Spleen (tissue), 11 donors: ENCODE measurements around the gene FAM228B. TPM values are rescaled to one million over a fixed set of nuclear protein-coding genes. Genes with fewer than 3 reads are reported as not detected.

ENCODE experiments used
- DNase-seq: peaks from one replicate; pipeline ENCODE4 v3.0.0-alpha.2; 2020
- H3K27ac ChIP-seq, 8 donors: fragments of 200-600 bp; sonication (generic) in 7 of 8; 1 replicate in 4 of 8; 2 replicates in 4 of 8; pipeline versions ENCODE4 v1.5.0 to v1.8.0; 2016 to 2021; ENCODE audit warnings: inconsistent platforms in 4 of 8, mild to moderate bottlenecking in 4 of 8, moderate library complexity in 1 of 8
- H3K27me3 ChIP-seq, 7 donors: fragments of 200-600 bp; sonication (generic) in 6 of 7; replicated peaks in 1 of 7; 1 replicate in 4 of 7; 2 replicates in 3 of 7; pipeline versions ENCODE4 v1.5.0 to v1.8.0; 2016 to 2021; ENCODE audit warnings: inconsistent platforms in 3 of 7, mild to moderate bottlenecking in 1 of 7
- H3K36me3 ChIP-seq, 6 donors: fragments of 200-600 bp; sonication (generic) in 5 of 6; 1 replicate in 4 of 6; 2 replicates in 2 of 6; pipeline versions ENCODE4 v1.5.0 to v1.8.0; 2016 to 2021; ENCODE audit warnings: inconsistent platforms in 2 of 6
- H3K4me1 ChIP-seq, 6 donors: fragments of 200-600 bp; sonication (generic) in 5 of 6; 1 replicate in 3 of 6; 2 replicates in 3 of 6; pipeline versions ENCODE4 v1.5.0 to v1.8.0; 2016 to 2021; ENCODE audit warnings: inconsistent platforms in 3 of 6
- H3K4me3 ChIP-seq, 8 donors: fragments of 200-600 bp; sonication (generic) in 7 of 8; 1 replicate in 4 of 8; 2 replicates in 4 of 8; pipeline versions ENCODE4 v1.5.0 to v1.8.0; 2016 to 2021; ENCODE audit warnings: inconsistent platforms in 4 of 8, mild to moderate bottlenecking in 4 of 8, moderate library complexity in 2 of 8
- H3K9me3 ChIP-seq, 8 donors: fragments of 200-600 bp; sonication (generic) in 7 of 8; 1 replicate in 4 of 8; 2 replicates in 4 of 8; pipeline versions ENCODE4 v1.5.0 to v1.8.0; 2016 to 2021; ENCODE audit warnings: inconsistent platforms in 4 of 8
- CTCF ChIP-seq, 11 experiments: fragments of 200-600 bp in 7 of 11; fragments of 450-650 bp in 4 of 11; sonication (generic) in 4 of 11; IDR thresholded peaks in 8 of 11; conservative IDR thresholded peaks in 3 of 11; 1 replicate in 7 of 11; 2 replicates in 4 of 11; pipeline versions ENCODE4 v1.4.0 to v1.8.0; 2016 to 2021; ENCODE audit warnings: antibody characterized with exemption in 11 of 11, inconsistent platforms in 4 of 11, mild to moderate bottlenecking in 1 of 11
- POLR2A ChIP-seq, 3 donors: fragments of 450-650 bp; IDR thresholded peaks; one replicate each; pipeline ENCODE4 v1.5.1; 2017; ENCODE audit warnings: antibody characterized with exemption in 3 of 3, mild to moderate bottlenecking in 1 of 3
- POLR2AphosphoS5 ChIP-seq, 3 donors: sonication (generic); formaldehyde crosslinking; IDR thresholded peaks; one replicate each; pipeline ENCODE4 v1.5.1; 2017; ENCODE audit warnings: antibody characterized with exemption in 3 of 3
- WGBS, 5 donors: extraction: QIAGEN DNeasy Blood & Tissue Kit in 3 of 5; methylation state at CpG; one replicate each; pipeline versions ENCODE4 v1.1.5 to v1.1.7; 2013 to 2018; 5-methylcytosine and 5-hydroxymethylcytosine counted together
- intact Hi-C: fragments of 100-400 bp; cut with DNase I; formaldehyde crosslinking; loops from one replicate; pipeline ENCODE4 v1.15.0; 2023; ENCODE audit warnings: low total_unique reads
- polyA plus RNA-seq, 3 donors: library from polyadenylated mRNA; stranded (reverse); fragments of 200-250 nt; gene quantifications; one replicate each; pipeline ENCODE4 v1.2.1, GENCODE V29; 2013
- total RNA-seq, 7 donors: library from RNA; depleted of rRNA in 3 of 7; stranded (reverse); fragments of >200 nt in 3 of 7; fragmentation: NEBNext Ultra II Directional in 4 of 7; extraction: Animal tissue kit (Norgen Biotek cat#: 25700) in 4 of 7; gene quantifications; one replicate each; pipeline versions ENCODE4 v1.1.0 to v1.2.1, GENCODE V29; 2016 to 2021
- donor health status: healthy with polysubstance abuse.
- donor health status: DM: no; HTN: no; CAD: no; lungs with moderate emphysema.
- donor health status: DM: no; HTN: no; CAD: no.
- donor health status: Bipolar disorder and iron deficiency.
- donor health status: healthy.
- donor health status: DM: no; HTN: no; CAD: no.
- donor health status: DM: yes; HTN: yes; CAD: no.

Gene FAM228B
- total and polyA plus RNA-seq, 10 donors: 12.8 to 37.7 (median 29.2) TPM

DNA sequence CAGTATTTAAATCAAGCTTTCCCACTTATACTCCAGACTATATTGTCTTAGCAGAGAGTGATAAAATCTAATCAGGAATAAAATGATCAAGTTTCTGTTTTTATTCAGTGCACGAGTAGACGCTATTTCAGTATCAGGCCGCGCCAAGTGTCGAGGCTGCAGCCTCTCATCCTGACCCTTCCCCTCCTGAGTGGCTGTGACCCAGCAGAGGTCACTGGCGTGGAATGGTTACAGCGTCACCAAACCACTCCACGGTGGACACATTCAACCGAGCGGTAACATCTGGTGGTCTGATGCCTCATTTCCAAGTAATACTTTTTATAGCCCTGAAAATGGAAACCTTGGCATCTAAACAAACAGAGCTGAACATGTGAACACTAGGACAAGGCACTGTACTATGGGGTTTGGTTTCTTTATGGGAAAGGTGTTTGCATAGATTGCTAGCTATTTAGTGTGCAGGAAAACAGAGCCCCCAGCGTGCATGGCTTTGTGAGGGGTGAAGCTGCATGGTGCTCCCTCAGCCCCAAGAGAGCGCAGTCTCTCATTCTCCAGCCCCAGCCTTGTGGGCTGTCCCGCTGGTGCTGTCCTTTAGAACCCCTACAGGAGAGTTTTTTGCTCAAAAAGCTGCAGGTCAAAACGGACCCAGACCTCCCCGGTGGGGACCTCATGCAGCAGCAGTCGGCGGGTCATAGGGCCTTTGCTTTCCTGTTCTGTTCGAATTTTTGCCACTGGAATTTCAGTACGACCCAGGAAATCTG is 79.9 kb downstream of the FAM228B start:
- intact Hi-C loops: no loop called here
- no peak for TF ChIP-seq POLR2A (IDR thresholded peaks at IDR 0.05)
- peak; percentile 28 to 54 (median 32) for TF ChIP-seq POLR2AphosphoS5 (IDR thresholded peaks at IDR 0.05)
- H3K36me3 ChIP-seq: peaks cover 5 to 88% (median 56%) of the 10 kb centered on the region in 6 donors

GRCh38 chr2:24203787-24204150 is 80.5 kb downstream of the FAM228B start:
- TF ChIP-seq CTCF (IDR thresholded peaks at IDR 0.05 in 8 of 11, conservative IDR thresholded peaks at IDR 0.05 in 3 of 11) (no peak), POLR2AphosphoS5 (IDR thresholded peaks at IDR 0.05) (no peak), POLR2A (IDR thresholded peaks at IDR 0.05) (no peak)
- Histone ChIP-seq H3K4me1 (no peaks in the 10 kb centered on the region), H3K9me3 (no peaks in the 10 kb centered on the region), H3K27ac (no peak overlapping the region), H3K4me3 (no peak overlapping the region), H3K36me3 (peaks cover 5 to 94% (median 62%) of the 10 kb centered on the region in 6 donors), H3K27me3 (no peaks in the 10 kb centered on the region)
- no peak for DNase-seq
- 86 to 96% (median 94%) methylated on average over 4 to 5 of the region's 5 CpGs for WGBS, 5 donors
- intact Hi-C loops: no loop called here

More for the DNA sequence above, 79.9 kb downstream of the FAM228B start:
- Histone ChIP-seq H3K4me3 (no peak overlapping the region), H3K4me1 (no peaks in the 10 kb centered on the region), H3K27me3 (no peaks in the 10 kb centered on the region), H3K9me3 (no peaks in the 10 kb centered on the region), H3K27ac (no peak overlapping the region)
- DNase-seq: no peak
- WGBS, 5 donors: 84 to 88% (median 87%) methylated on average over 19 of the region's 19 CpGs

DNA sequence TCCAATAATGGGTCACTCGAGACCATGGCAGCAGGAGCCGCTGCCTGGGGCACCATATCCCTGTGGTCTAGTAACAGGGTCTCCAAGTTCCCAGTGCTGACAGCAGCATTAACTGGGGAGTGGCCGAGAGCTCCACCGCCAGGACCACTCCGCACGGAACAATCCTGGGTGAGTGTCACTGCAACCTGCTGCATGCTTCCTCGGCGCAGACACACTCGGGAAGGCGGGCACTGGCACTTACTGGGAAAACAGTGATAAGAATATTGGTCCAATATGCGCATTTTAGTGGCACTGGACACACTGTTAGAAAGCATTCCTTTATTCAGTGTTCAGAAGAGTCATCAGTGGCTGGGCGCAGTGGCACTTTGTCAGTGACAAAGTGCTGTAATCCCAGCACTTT is 81.2 kb downstream of the FAM228B start:
- Histone ChIP-seq H3K27me3 (no peaks in the 10 kb centered on the region), H3K4me3 (no peak overlapping the region), H3K36me3 (peaks cover 5 to 100% (median 69%) of the 10 kb centered on the region in 6 donors), H3K9me3 (no peaks in the 10 kb centered on the region), H3K4me1 (no peaks in the 10 kb centered on the region), H3K27ac (no peak overlapping the region)
- intact Hi-C loops: no loop called here
- no peak for TF ChIP-seq POLR2AphosphoS5 (IDR thresholded peaks at IDR 0.05)
- TF ChIP-seq POLR2A (IDR thresholded peaks at IDR 0.05): no peak
- TF ChIP-seq CTCF (IDR thresholded peaks at IDR 0.05 in 8 of 11, conservative IDR thresholded peaks at IDR 0.05 in 3 of 11): no peak
- 95 to 98% (median 97%) methylated on average over 12 of the region's 12 CpGs for WGBS, 5 donors
- DNase-seq: no peak

DNA sequence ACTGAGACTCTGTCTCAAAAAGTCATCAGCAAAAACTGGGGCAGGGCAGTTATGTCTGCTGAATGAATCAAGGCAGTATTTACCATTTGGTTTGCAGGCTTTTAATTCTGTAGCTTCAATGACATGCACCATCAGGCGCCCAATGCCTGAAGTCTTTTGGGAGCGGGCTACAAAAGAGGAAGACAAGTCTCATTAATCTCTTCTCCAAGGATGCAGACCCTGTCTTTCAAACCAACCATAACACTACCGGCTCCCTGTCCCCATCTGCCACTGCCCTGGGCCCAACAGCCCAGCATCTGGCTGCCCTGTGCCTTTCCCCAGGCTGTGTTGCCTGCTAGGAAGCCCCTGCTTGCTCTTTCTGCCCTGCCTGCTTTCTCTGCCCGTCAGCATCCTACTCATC is 81.9 kb downstream of the FAM228B start:
- H3K27me3 ChIP-seq: no peaks in the 10 kb centered on the region
- no peaks in the 10 kb centered on the region for H3K4me1 ChIP-seq
- WGBS, 5 donors: 90 to 97% (median 94%) methylated on average over 4 of the region's 4 CpGs
- no peaks in the 10 kb centered on the region for H3K9me3 ChIP-seq
- no peak overlapping the region for H3K27ac ChIP-seq
- peaks cover 5 to 100% (median 76%) of the 10 kb centered on the region in 6 donors for H3K36me3 ChIP-seq
- H3K4me3 ChIP-seq: no peak overlapping the region
- TF ChIP-seq CTCF (IDR thresholded peaks at IDR 0.05 in 8 of 11, conservative IDR thresholded peaks at IDR 0.05 in 3 of 11) (no peak), POLR2A (IDR thresholded peaks at IDR 0.05) (no peak), POLR2AphosphoS5 (IDR thresholded peaks at IDR 0.05) (no peak)
- intact Hi-C loops: no loop called here
- no peak for DNase-seq
